NOMO-1 treated with dmso at 0.1 percent for 144 hours (cell line): ENCODE data around the gene ZNF804B.

ENCODE experiments used
- DNase-seq: peaks from one replicate; lab custom pipeline; 2025; ENCODE audit not compliant: unreplicated experiment; lab: John Stamatoyannopoulos, UW

Gene ZNF804B

DNA sequence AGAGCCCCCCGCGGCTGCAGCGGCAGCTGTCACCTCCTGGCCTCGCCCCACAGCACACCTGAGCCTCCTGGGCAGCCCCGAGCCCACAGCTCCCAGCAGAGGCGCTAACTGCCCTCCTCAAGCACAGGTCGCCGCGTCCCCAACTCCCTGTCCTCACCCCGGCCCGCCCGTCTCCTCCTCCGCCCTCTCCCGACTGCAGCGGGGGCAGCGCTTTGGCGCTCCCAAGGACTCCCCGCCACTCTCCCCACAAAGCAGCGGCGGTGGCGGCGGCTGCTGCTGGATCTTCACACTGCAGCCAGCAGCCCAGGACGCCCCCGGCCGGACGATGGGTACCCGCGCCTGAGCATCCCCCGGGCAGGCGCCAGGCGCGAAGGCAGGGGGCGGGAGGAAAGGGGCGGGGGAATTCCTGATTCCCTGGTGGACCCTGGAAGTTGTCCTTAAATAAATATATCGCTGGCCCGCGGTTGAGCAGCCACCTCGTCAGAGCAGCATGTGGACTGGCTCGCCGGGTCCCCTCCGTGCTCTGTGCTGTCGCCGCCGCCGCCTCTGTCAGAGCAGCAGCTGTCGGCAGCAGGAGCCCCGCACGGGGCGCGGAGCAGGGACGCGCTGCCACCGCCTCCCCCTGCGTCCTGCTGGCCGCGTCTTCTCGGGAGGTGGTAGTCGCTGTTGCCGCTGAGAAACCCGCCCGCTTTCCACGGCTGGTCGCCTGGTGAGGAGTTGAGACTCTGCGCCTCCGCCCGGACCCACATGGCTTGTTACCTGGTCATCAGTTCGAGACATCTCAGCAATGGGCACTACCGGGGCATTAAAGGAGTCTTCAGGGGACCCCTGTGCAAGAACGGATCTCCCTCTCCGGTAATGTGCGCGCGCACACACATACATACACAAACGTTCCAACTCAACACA lies at the start of gene ZNF804B:
ZNF804B (plus strand) TSS at position 471 of the 906 bp plus-strand sequence; CDS start at position 748, 277 bp downstream.
- DNase-seq = no peak

GRCh38 chr7:88735920-88736319 lies 23.6 kb upstream of the ZNF804B start:
- DNase-seq = no peak

DNA sequence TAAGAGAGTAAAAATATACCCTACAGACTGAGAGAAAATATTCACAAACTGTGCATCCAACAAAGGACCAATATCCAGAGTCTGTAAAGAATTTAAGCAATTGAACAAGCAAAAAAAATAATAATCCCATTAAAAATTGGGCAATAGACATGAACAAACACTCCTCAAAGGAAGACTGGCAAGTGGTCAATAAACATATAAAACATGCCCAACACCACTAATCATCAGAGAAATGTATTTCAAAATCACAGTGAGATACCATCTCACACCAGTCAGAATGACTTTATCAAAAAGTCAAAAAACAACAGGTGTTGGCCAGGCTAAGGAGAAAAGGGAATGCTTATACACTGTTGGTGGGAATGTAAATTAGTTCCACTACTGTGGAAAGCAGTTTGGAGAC lies 21.9 kb upstream of the ZNF804B start:
- DNase-seq = no peak

DNA sequence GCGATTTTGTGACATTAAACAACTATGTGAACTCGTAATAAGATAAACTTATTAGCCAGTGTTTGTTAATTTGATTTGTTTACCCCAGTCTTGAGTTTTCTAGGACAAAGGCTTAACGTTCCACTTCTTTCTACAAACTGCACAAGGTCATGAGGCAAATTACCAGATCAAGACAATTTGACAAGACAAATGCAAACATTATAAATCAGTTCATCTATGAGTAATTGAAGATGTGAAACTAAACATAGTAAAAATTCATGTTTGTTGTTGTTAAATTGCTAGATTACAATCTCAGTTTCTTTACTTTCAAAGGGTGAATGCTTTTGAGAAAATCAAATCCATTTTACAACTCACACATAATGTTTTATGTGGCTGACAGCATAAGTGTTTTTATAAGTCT lies 13.4 kb upstream of the ZNF804B start:
- DNase-seq = no peak

- no peak for DNase-seq
Measured at GRCh38 chr7:88756802-88757201, 2.7 kb upstream of the ZNF804B start.

- DNase-seq = no peak
Measured at GRCh38 chr7:88757371-88757770, 2.1 kb upstream of the ZNF804B start.

- DNase-seq = no peak
Measured at GRCh38 chr7:88758381-88759229, 895 bp upstream of the ZNF804B start.

- DNase-seq = no peak
Measured at GRCh38 chr7:88760136-88760515, 626 bp downstream of the ZNF804B start.

GRCh38 chr7:88761779-88762178 lies 2.3 kb downstream of the ZNF804B start:
- DNase-seq = no peak

DNA sequence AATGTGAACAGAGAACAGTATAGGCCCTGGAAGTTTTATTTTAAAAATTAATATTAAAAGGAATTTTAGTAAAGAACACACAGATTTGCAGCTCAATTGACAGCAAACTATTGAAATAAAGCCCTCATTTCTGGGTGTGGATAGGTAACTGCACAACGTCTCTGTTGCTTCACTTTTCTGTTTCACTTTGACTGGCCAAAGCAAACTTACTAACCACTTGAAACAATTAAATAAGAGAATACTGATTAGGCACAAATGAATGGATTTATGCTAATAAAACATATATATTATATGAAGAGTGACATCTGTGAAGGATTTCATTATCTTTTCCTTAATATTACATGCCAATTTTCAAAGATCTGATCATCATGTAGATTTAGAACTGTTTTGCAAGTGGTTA lies 11.9 kb downstream of the ZNF804B start:
- DNase-seq = no peak

- DNase-seq = no peak
Measured at GRCh38 chr7:88772776-88773175, 13.3 kb downstream of the ZNF804B start.

- no peak for DNase-seq
Measured at GRCh38 chr7:88775838-88776237, 16.3 kb downstream of the ZNF804B start.

DNA sequence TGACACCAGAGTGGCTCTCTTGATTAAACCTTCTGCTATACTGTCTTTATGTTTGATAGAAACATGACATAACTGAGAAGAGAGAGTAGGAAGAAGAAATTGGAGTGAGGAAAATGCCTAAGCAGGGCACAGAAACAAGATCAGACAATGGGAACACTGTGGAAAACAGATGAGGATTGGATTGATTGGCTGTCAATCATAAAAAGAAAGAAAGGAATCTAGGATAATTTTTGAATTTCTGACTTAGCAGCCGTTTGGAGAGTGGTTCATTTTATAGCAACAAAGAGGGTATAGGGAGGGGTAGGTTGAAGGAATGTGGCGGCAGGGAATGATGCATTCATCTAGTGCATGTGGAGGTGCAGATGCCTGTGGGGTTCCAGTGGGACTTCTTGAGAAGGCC lies 28.3 kb downstream of the ZNF804B start:
- no peak for DNase-seq

GRCh38 chr7:88789480-88790064 lies 30.1 kb downstream of the ZNF804B start:
- no peak for DNase-seq

- no peak for DNase-seq
Measured at GRCh38 chr7:88791891-88792290, 32.4 kb downstream of the ZNF804B start.

GRCh38 chr7:88792361-88792760 lies 32.9 kb downstream of the ZNF804B start:
- no peak for DNase-seq

DNA sequence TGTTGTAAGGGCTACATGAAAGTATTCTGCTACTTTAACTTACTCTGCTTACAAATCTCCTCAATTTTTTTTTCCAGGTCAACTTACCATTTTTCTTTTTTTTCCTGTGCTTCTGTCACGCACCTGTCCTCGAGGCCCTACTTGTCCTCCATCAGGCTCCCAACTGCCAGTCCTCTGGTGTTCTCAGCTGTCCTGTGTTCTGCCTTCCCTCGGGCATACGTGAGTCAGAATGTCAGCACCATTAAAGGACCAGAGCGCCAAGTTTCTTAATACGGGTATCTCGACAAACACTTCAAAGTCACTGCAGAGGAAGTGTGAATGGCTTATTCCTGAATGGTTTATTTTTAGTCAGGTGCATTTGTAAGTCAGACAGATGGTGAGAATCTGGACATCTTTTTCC lies 36.1 kb downstream of the ZNF804B start, which contains the start of gene TEX47:
TEX47 (minus strand) TSS at position 185 of the 400 bp plus-strand sequence. CDS start 795 bp downstream, outside the sequence.
- no peak for DNase-seq

DNA sequence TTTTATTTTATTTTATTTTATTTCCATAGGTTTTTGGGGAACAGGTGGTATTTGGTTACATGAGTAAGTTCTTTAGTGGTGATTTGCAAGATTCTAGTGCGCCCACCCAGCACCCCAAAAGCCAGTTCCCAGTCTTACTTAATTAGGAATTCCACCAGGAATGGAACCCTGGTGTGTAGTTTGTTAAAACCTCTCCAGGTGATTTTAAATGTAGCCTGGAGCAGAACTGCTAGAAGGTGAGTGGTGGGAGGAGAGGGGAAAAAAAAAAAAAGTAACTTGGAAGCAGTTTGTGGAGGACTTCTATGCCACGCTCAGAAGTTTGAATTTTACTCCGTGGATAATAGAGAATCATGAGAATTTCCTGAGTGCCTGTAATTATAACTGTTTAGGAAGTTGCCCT lies 41.5 kb downstream of the ZNF804B start:
- no peak for DNase-seq

DNA sequence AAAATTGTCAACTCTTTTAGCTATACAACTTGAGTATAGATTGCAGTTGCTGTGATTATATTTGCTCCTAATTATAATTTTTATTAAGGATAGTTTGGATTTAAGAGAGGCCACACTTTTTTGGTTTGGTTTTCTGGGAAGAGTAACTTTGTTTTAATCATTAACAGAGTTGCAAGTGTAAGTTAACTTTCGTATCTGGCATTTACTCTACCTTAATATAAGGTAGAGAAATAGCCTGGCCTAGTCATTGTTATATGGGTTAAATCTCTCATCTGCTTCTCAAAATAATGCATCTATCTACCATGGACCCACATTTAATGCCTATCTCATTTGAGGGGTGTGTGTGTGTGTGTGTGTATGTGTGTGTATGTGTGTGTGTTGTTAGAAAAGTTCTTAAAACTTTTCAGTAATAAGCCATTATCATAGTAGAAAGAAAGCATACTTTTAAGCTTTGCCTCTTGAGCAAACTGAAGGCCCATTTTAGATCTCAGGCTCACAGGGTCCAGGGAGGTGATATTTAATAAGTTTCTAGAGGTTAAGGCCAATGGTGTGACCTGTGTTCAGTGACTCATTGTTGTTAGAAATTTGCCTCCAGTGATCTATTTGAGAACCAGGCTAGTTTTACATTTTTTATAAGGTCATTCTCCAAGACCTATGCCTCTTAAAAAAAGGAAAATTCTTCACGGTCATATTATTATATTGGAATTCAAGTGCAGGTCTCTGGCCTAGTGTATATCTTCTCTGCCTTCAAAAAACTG lies 47.0 kb downstream of the ZNF804B start:
- DNase-seq = no peak

GRCh38 chr7:88818552-88818951 lies 59.1 kb downstream of the ZNF804B start:
- no peak for DNase-seq

GRCh38 chr7:88826222-88826621 lies 66.7 kb downstream of the ZNF804B start:
- DNase-seq = no peak
